Erythroblast (primary cell): ENCODE measurements around the gene TTC39C.

Source experiments
- GATA1 ChIP-seq: IDR thresholded peaks from 2 replicates; pipeline ENCODE4 v1.6.1; 2011; ENCODE audit warnings: low read depth, mild to moderate bottlenecking, control low read depth, low read length, moderate library complexity
- POLR2A ChIP-seq: IDR thresholded peaks from 2 replicates; pipeline ENCODE4 v1.6.1; 2011; ENCODE audit warnings: mild to moderate bottlenecking, low read length

DNA sequence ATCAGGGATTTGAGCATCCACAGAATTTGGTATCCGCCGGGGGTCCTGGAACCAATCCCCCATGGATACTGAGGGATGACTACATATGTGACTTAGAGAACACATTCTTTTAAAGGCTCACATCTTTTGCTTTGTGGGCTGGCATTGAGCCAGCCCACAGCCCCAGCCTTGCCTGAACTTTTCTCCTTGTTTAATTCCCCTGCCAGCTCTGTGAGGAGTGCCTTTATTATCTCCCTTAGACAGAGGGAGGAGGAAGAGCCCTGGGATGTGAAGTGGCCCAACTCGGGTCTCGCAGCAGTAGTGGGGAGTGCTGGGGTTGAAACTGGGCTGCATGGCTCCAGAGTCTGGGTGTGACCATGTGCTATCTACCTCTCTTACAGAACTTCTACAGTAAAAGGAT lies 7.6 kb downstream of the TTC39C start:
- no peak for TF ChIP-seq POLR2A
- no peak for TF ChIP-seq GATA1
